Neural progenitor cell (in vitro differentiated cells): Measurements from ENCODE around the gene PDE7B. TPM values are rescaled to one million over a fixed set of nuclear protein-coding genes. Genes with fewer than 3 reads are reported as not detected.
A peak's percentile ranks its signal among the peaks of the same experiment; 100 is the strongest.

Source experiments
- DNase-seq: peaks from one replicate; pipeline ENCODE4 v3.0.0-alpha.2; 2016; ENCODE audit warnings: low spot score
- H2AFZ ChIP-seq: fragments of 200-600 bp; sonication (generic); replicated peaks from 2 replicates; pipeline ENCODE4 v1.6.1; 2016; ENCODE audit warnings: antibody characterized with exemption
- H3F3A ChIP-seq: fragments of 200-600 bp; sonication (generic); 2 replicates; pipeline ENCODE4 v1.6.1; 2016; ENCODE audit warnings: antibody characterized with exemption, low read depth
- H3K27ac ChIP-seq: fragments of 200-600 bp; sonication (generic); 2 replicates; pipeline ENCODE4 v1.5.1; 2016; ENCODE audit warnings: mild to moderate bottlenecking
- H3K27me3 ChIP-seq: fragments of 200-600 bp; sonication (generic); 2 replicates; pipeline ENCODE4 v1.6.1; 2016; ENCODE audit warnings: mild to moderate bottlenecking, moderate library complexity
- H3K36me3 ChIP-seq: fragments of 200-600 bp; sonication (generic); 2 replicates; pipeline ENCODE4 v1.5.1; 2016
- H3K4me1 ChIP-seq: fragments of 200-600 bp; sonication (generic); 2 replicates; pipeline ENCODE4 v1.6.1; 2016; ENCODE audit warnings: mixed run types
- H3K4me2 ChIP-seq: fragments of 200-600 bp; sonication (generic); 2 replicates; pipeline ENCODE4 v1.6.1; 2016
- H3K4me3 ChIP-seq: fragments of 200-600 bp; sonication (generic); 2 replicates; pipeline ENCODE4 v1.5.1; 2016
- H3K79me2 ChIP-seq: fragments of 200-600 bp; sonication (generic); 2 replicates; pipeline ENCODE4 v1.6.1; 2016; ENCODE audit warnings: low read depth
- H3K9ac ChIP-seq: fragments of 200-600 bp; sonication (generic); 2 replicates; pipeline ENCODE4 v1.6.1; 2016
- H3K9me3 ChIP-seq: fragments of 200-600 bp; sonication (generic); 2 replicates; pipeline ENCODE4 v1.5.1; 2016; ENCODE audit warnings: low read depth
- H4K20me1 ChIP-seq: fragments of 200-600 bp; sonication (generic); 2 replicates; pipeline ENCODE4 v1.6.1; 2016; ENCODE audit warnings: low read depth
- H3K27ac Mint-ChIP-seq: 3 replicates; pipeline ENCODE4 v1.8.0; 2021; ENCODE audit warnings: mixed read lengths
- H3K27me3 Mint-ChIP-seq: 2 replicates; pipeline ENCODE4 v1.8.0; 2022; ENCODE audit warnings: low read depth, mild to moderate bottlenecking, inconsistent platforms, moderate library complexity, mixed read lengths; ENCODE audit not compliant: insufficient read depth
- H3K36me3 Mint-ChIP-seq: 3 replicates; pipeline ENCODE4 v1.8.0; 2021; ENCODE audit warnings: mixed read lengths
- H3K4me1 Mint-ChIP-seq: 3 replicates; pipeline ENCODE4 v1.8.0; 2021; ENCODE audit warnings: mixed read lengths
- H3K4me3 Mint-ChIP-seq: 3 replicates; pipeline ENCODE4 v1.8.0; 2021; ENCODE audit warnings: mild to moderate bottlenecking, moderate library complexity, mixed read lengths
- H3K9me3 Mint-ChIP-seq: 3 replicates; pipeline ENCODE4 v1.8.0; 2020; ENCODE audit warnings: mixed read lengths
- EZH2 ChIP-seq: fragments of 200-600 bp; sonication (generic); IDR thresholded peaks from 2 replicates; pipeline ENCODE4 v1.6.1; 2017; ENCODE audit warnings: antibody characterized with exemption, mild to moderate bottlenecking, moderate library complexity
- EZH2phosphoT487 ChIP-seq: fragments of 200-600 bp; sonication (generic); IDR thresholded peaks from 2 replicates; pipeline ENCODE4 v1.6.1; 2017; ENCODE audit warnings: antibody characterized with exemption
- total RNA-seq: library from RNA; depleted of rRNA; stranded (reverse); fragments of >200 nt; gene quantifications from 2 replicates; pipeline ENCODE4 v1.2.3, GENCODE V29; 2015; ENCODE audit warnings: low replicate concordance
- TF ChIP-seq, protein P1 (sequence below): fragments of 200-600 bp; sonication (generic); IDR thresholded peaks from 2 replicates; pipeline ENCODE4 v1.5.1; 2017; ENCODE audit warnings: antibody characterized with exemption, mild to moderate bottlenecking

Gene PDE7B
- total RNA-seq, 1 donor from 2014 or later = 0.04 TPM

DNA sequence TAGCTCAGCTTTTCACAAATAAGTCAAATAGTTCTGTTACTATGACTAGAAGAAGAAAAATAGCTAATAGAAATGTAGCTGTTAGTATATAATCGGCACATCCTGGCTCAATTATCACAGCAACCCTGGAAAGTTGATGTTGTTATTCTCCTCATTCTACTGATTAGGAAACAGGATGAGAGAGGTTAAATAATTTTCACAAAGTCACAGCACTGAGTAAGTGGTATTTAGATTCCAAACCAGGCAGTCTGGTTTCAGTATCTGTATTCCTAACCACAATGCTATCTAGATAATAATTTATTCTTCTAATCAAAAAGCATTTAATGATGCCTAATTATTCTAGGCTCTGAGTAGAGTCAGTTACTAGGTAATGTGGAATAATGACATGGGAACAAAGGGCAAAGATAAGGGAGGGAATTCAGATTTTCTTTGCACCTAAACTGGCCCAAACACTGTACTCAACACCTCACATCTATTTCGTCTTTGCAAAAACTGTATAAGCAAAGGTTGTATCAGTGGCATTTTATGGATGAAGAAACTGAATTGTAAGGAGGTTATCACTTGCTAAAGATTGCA is 51.3 kb downstream of the PDE7B start:
- H3K4me3 Mint-ChIP-seq = no peak overlapping the region
- H3K4me3 ChIP-seq = no peak overlapping the region
- no peak overlapping the region for H3K27ac ChIP-seq
- no peaks in the 10 kb centered on the region for H3K9me3 ChIP-seq
- H3K27me3 Mint-ChIP-seq = no peaks in the 10 kb centered on the region
- no peaks in the 10 kb centered on the region for H4K20me1 ChIP-seq
- no peaks in the 10 kb centered on the region for H3K9me3 Mint-ChIP-seq
- H3F3A ChIP-seq = no peaks in the 10 kb centered on the region
- H3K36me3 ChIP-seq = no peaks in the 10 kb centered on the region
- H3K27ac Mint-ChIP-seq = no peak overlapping the region
- no peak overlapping the region for H2AFZ ChIP-seq
- TF ChIP-seq EZH2phosphoT487 (no peak), EZH2 (no peak)
- TF ChIP-seq, protein P1, sequence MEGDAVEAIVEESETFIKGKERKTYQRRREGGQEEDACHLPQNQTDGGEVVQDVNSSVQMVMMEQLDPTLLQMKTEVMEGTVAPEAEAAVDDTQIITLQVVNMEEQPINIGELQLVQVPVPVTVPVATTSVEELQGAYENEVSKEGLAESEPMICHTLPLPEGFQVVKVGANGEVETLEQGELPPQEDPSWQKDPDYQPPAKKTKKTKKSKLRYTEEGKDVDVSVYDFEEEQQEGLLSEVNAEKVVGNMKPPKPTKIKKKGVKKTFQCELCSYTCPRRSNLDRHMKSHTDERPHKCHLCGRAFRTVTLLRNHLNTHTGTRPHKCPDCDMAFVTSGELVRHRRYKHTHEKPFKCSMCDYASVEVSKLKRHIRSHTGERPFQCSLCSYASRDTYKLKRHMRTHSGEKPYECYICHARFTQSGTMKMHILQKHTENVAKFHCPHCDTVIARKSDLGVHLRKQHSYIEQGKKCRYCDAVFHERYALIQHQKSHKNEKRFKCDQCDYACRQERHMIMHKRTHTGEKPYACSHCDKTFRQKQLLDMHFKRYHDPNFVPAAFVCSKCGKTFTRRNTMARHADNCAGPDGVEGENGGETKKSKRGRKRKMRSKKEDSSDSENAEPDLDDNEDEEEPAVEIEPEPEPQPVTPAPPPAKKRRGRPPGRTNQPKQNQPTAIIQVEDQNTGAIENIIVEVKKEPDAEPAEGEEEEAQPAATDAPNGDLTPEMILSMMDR = no peak
- H3K27me3 ChIP-seq = no peaks in the 10 kb centered on the region
- no peaks in the 10 kb centered on the region for H3K79me2 ChIP-seq
- no peaks in the 10 kb centered on the region for H3K4me1 Mint-ChIP-seq
- H3K4me1 ChIP-seq = no peaks in the 10 kb centered on the region
- no peak overlapping the region for H3K9ac ChIP-seq
- DNase-seq = no peak
- no peak overlapping the region for H3K4me2 ChIP-seq
- H3K36me3 Mint-ChIP-seq = no peaks in the 10 kb centered on the region

DNA sequence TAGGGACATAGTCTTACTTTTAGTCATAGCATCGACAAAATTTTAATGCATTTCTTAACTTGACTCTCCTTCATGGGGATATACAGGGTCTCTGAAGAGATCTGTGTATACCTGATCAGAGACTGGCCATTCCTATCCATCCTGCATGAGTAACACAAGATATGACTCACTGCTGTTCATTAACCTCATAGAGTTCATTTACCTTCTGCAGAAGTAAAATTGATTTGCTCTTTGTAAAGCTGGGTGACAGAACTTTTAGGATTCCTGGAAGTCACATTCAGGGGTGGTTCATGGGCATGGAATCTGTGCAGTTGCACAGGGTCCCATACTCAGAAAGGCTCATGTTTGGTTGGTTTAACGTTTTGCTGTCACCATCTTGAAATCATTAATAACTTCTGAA is 53.2 kb downstream of the PDE7B start:
- H3K9me3 Mint-ChIP-seq = no peaks in the 10 kb centered on the region
- no peak overlapping the region for H3K9ac ChIP-seq
- TF ChIP-seq EZH2phosphoT487 = no peak
- no peak for TF ChIP-seq EZH2
- TF ChIP-seq, protein P1 = no peak
- H3K4me3 Mint-ChIP-seq = no peak overlapping the region
- H4K20me1 ChIP-seq = no peaks in the 10 kb centered on the region
- no peak overlapping the region for H2AFZ ChIP-seq
- H3K4me1 ChIP-seq = no peaks in the 10 kb centered on the region
- H3K27ac ChIP-seq = no peak overlapping the region
- H3K27me3 ChIP-seq = no peaks in the 10 kb centered on the region
- H3K79me2 ChIP-seq = no peaks in the 10 kb centered on the region
- H3K4me1 Mint-ChIP-seq = no peaks in the 10 kb centered on the region
- no peak overlapping the region for H3K27ac Mint-ChIP-seq
- no peaks in the 10 kb centered on the region for H3K36me3 ChIP-seq
- no peak for DNase-seq
- H3K36me3 Mint-ChIP-seq = no peaks in the 10 kb centered on the region
- H3K9me3 ChIP-seq = no peaks in the 10 kb centered on the region
- no peaks in the 10 kb centered on the region for H3F3A ChIP-seq
- no peaks in the 10 kb centered on the region for H3K27me3 Mint-ChIP-seq
- no peak overlapping the region for H3K4me3 ChIP-seq
- no peak overlapping the region for H3K4me2 ChIP-seq

DNA sequence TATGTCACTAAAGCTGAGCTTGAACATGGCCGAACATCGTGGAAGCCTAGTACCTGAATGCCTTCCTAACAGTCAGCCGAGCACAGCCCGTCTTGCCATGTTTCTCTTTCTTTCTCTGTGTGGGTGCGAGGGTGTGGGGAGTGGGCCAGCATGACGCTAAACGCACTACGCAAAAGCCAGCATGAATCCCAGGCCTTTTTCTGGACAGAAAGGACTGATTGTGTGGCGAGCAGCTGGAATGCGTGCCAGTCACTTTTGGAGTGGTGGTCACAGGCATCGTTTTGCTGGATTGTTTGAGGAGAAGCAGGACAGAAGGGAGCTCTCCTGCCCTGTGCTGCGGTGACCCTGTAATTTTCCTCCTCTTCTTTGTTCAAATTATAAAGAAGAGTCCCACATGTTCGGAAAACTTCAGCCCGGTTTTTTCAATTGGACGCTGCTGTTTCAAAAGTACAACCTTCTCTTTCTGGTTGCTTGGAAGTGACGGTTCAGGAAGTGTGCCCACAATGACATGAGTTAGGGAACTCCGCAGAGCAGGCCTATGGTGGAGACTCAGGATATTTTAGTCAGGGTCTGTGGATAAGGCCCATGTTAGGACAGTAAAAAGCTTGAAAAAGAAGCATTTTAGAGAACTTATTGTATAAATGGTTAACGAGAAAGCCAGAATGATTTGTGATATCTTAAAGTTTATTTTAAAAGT is 54.3 kb downstream of the PDE7B start:
- no peaks in the 10 kb centered on the region for H3K36me3 Mint-ChIP-seq
- H3K4me3 Mint-ChIP-seq = no peak overlapping the region
- peak; percentile 16 for DNase-seq
- H3K27me3 Mint-ChIP-seq = no peaks in the 10 kb centered on the region
- H3K4me1 Mint-ChIP-seq = no peaks in the 10 kb centered on the region
- H2AFZ ChIP-seq = peak overlapping the region; percentile 52
- H3F3A ChIP-seq = no peaks in the 10 kb centered on the region
- no peaks in the 10 kb centered on the region for H3K9me3 ChIP-seq
- TF ChIP-seq EZH2 (no peak), EZH2phosphoT487 (no peak)
- TF ChIP-seq, protein P1 = no peak
- peak overlapping the region; percentile 68 for H3K27ac Mint-ChIP-seq
- no peaks in the 10 kb centered on the region for H3K4me1 ChIP-seq
- no peak overlapping the region for H3K4me3 ChIP-seq
- H3K9ac ChIP-seq = no peak overlapping the region
- no peak overlapping the region for H3K4me2 ChIP-seq
- H4K20me1 ChIP-seq = no peaks in the 10 kb centered on the region
- H3K27ac ChIP-seq = no peak overlapping the region
- H3K27me3 ChIP-seq = no peaks in the 10 kb centered on the region
- no peaks in the 10 kb centered on the region for H3K79me2 ChIP-seq
- no peaks in the 10 kb centered on the region for H3K9me3 Mint-ChIP-seq
- no peaks in the 10 kb centered on the region for H3K36me3 ChIP-seq
